Measurements from ENCODE around the gene MYO5B.
A peak's percentile ranks its signal among the peaks of the same experiment; 100 is the strongest.

The MYO5B gene

DNA sequence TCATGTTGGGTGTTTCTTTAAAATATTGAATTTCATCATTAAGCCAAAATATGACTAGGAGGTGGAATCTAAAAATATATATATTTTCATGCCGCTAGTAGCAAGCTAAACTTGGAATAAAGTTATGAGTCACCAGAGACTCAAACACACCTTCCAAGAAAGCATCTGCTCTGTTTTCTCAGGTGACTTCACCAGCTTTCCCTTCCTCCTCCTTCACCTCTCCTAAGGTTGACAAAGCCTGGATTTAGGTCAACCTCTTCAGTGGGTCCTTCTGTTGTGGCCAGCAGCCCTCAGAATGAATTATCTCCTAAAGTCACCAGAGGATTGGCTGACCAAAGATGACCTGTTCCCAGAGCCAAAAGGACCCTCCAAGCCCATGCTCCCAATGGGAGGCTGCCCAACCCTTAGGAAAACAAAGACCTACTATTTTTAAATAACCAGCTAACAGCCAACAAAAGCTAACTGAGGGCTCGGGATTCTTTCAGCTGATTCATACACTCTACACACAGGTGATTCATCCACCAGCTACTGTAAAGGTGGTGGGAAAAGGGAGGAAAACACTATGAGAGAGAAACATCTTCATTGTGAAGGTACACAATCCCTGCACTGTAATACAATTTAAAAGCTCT is 113.9 kb downstream of the MYO5B start:
- Histone ChIP-seq H2AFZ (ENCODE audit: low read length) (no peak overlapping the region), H3K4me1 (ENCODE audit: low read length) (peaks cover 36% of the 10 kb centered on the region), H3K27me3 (replicated peaks; ENCODE audit: insufficient read depth, low read length) (no peaks in the 10 kb centered on the region), H3K4me3 (ENCODE audit: low read length) (no peak overlapping the region), H3K4me2 (ENCODE audit: low read depth, low read length) (peak overlapping the region; percentile 53; the same call in 1 of the 2 replicates), H3F3A (ENCODE audit: insufficient read depth, low read length) (no peaks in the 10 kb centered on the region; the same call in 1 of the 2 replicates), H3K79me2 (ENCODE audit: low read length) (peaks cover 69% of the 10 kb centered on the region), H3K9me3 (replicated peaks; ENCODE audit: insufficient read depth, low read length) (no peaks in the 10 kb centered on the region), H3K9me2 (replicated peaks; ENCODE audit: insufficient read depth, low read length) (no peaks in the 10 kb centered on the region), H3K9ac (ENCODE audit: low read length) (no peak overlapping the region), H3K27ac (ENCODE audit: low read length) (peak overlapping the region; percentile 24; the same call in 1 of the 2 replicates), H4K20me1 (ENCODE audit: insufficient read depth, low read length) (no peaks in the 10 kb centered on the region), H3K36me3 (replicated peaks; ENCODE audit: insufficient read depth, low read length) (no peaks in the 10 kb centered on the region)
- TF ChIP-seq EZH2phosphoT487 (IDR thresholded peaks at IDR 0.05; ENCODE audit: low read length): no peak
- no peak for TF ChIP-seq EZH2 (optimal IDR thresholded peaks at IDR 0.05; ENCODE audit: low read depth, low read length)
- TF ChIP-seq, protein P1, sequence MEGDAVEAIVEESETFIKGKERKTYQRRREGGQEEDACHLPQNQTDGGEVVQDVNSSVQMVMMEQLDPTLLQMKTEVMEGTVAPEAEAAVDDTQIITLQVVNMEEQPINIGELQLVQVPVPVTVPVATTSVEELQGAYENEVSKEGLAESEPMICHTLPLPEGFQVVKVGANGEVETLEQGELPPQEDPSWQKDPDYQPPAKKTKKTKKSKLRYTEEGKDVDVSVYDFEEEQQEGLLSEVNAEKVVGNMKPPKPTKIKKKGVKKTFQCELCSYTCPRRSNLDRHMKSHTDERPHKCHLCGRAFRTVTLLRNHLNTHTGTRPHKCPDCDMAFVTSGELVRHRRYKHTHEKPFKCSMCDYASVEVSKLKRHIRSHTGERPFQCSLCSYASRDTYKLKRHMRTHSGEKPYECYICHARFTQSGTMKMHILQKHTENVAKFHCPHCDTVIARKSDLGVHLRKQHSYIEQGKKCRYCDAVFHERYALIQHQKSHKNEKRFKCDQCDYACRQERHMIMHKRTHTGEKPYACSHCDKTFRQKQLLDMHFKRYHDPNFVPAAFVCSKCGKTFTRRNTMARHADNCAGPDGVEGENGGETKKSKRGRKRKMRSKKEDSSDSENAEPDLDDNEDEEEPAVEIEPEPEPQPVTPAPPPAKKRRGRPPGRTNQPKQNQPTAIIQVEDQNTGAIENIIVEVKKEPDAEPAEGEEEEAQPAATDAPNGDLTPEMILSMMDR (IDR thresholded peaks at IDR 0.05; ENCODE audit: low read length): no peak
- no peak for DNase-seq

DNA sequence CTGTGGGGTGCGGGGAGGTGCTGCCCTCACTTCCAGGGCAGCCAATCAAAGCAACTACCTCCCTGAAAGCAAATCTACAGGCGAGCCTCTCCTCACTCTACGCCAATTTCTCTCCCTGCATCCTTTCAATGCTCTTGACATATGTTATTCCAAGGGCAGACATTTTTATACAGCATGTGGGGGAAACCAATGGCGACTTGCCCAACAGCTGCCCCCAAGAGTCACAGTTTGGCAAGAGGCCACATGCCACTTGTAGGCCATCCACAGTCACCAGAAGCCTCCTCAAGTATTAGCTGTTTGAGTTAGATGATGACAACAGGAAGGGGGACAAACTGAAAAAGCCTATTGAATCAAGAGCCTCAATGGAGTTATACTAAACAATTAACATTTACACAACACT is 114.6 kb downstream of the MYO5B start:
- H2AFZ ChIP-seq (ENCODE audit: low read length): no peak overlapping the region

DNA sequence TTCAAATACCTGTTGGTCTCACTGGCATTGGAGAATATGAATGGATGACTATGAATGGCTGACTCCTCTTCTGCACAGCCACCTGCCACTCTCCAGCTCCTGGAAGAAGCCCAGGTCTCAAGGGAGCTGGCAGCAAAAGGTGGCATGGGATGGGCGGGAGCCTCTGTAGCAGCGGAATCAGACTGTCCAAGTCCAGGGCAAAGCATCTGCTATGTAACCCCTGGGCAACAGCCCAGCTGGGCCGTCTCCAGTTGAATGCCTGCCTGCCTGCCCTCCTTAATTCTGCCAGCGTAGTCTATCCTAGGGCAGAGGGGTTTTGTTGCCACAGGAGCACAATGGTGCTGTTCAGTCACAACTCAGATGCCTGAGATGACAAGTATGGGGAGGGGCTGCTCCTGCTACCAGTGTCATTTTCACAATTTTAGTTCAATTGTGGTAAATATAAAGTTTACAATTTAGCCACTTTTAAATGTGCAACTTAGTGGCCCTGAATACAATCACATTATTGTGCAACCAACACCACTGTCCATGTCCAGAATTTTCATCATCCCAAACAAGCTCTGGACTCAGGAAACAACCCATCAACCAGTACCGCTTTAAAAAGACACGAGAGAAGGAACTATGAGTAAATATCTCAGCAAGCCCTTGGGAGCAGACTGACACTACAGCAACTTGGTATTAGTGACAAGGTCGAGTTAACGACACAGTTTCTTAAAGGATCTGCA is 115.2 kb downstream of the MYO5B start:
- H4K20me1 ChIP-seq (ENCODE audit: insufficient read depth, low read length): no peaks in the 10 kb centered on the region

More for the DNA sequence above, 114.6 kb downstream of the MYO5B start:
- Histone ChIP-seq H3F3A (ENCODE audit: insufficient read depth, low read length) (no peaks in the 10 kb centered on the region; the same call in 1 of the 2 replicates), H4K20me1 (ENCODE audit: insufficient read depth, low read length) (no peaks in the 10 kb centered on the region), H3K9me3 (replicated peaks; ENCODE audit: insufficient read depth, low read length) (no peaks in the 10 kb centered on the region), H3K27me3 (replicated peaks; ENCODE audit: insufficient read depth, low read length) (no peaks in the 10 kb centered on the region), H3K9me2 (replicated peaks; ENCODE audit: insufficient read depth, low read length) (no peaks in the 10 kb centered on the region), H3K4me1 (ENCODE audit: low read length) (peaks cover 43% of the 10 kb centered on the region), H3K27ac (ENCODE audit: low read length) (peak overlapping the region; percentile 24; the same call in 1 of the 2 replicates), H3K79me2 (ENCODE audit: low read length) (peaks cover 75% of the 10 kb centered on the region), H3K4me3 (ENCODE audit: low read length) (no peak overlapping the region), H3K9ac (ENCODE audit: low read length) (no peak overlapping the region), H3K4me2 (ENCODE audit: low read depth, low read length) (peak overlapping the region; percentile 53; the same call in 1 of the 2 replicates), H3K36me3 (replicated peaks; ENCODE audit: insufficient read depth, low read length) (no peaks in the 10 kb centered on the region)
- no peak for DNase-seq
- TF ChIP-seq, protein P1 (IDR thresholded peaks at IDR 0.05; ENCODE audit: low read length): no peak
- TF ChIP-seq EZH2phosphoT487 (IDR thresholded peaks at IDR 0.05; ENCODE audit: low read length) (no peak), EZH2 (optimal IDR thresholded peaks at IDR 0.05; ENCODE audit: low read depth, low read length) (no peak)

More for the DNA sequence above, 115.2 kb downstream of the MYO5B start:
- H3K4me1 ChIP-seq (ENCODE audit: low read length): peaks cover 46% of the 10 kb centered on the region
- H3K27me3 ChIP-seq (replicated peaks; ENCODE audit: insufficient read depth, low read length): no peaks in the 10 kb centered on the region
- H3K79me2 ChIP-seq (ENCODE audit: low read length): peaks cover 80% of the 10 kb centered on the region
- H3K36me3 ChIP-seq (replicated peaks; ENCODE audit: insufficient read depth, low read length): no peaks in the 10 kb centered on the region
- H3K9me2 ChIP-seq (replicated peaks; ENCODE audit: insufficient read depth, low read length): no peaks in the 10 kb centered on the region
- no peak overlapping the region for H3K4me3 ChIP-seq (ENCODE audit: low read length)
- no peaks in the 10 kb centered on the region for H3K9me3 ChIP-seq (replicated peaks; ENCODE audit: insufficient read depth, low read length)
- no peak overlapping the region for H3K27ac ChIP-seq (ENCODE audit: low read length)
- H3F3A ChIP-seq (ENCODE audit: insufficient read depth, low read length): no peaks in the 10 kb centered on the region; the same call in 1 of the 2 replicates
- no peak overlapping the region for H2AFZ ChIP-seq (ENCODE audit: low read length)
- no peak for DNase-seq
- TF ChIP-seq EZH2phosphoT487 (IDR thresholded peaks at IDR 0.05; ENCODE audit: low read length): no peak
- TF ChIP-seq, protein P1 (IDR thresholded peaks at IDR 0.05; ENCODE audit: low read length): no peak
- TF ChIP-seq EZH2 (optimal IDR thresholded peaks at IDR 0.05; ENCODE audit: low read depth, low read length): no peak
- H3K4me2 ChIP-seq (ENCODE audit: low read depth, low read length): no peak overlapping the region
- H3K9ac ChIP-seq (ENCODE audit: low read length): no peak overlapping the region
